Measurements from ENCODE around the gene DUSP6.

Gene DUSP6

DNA sequence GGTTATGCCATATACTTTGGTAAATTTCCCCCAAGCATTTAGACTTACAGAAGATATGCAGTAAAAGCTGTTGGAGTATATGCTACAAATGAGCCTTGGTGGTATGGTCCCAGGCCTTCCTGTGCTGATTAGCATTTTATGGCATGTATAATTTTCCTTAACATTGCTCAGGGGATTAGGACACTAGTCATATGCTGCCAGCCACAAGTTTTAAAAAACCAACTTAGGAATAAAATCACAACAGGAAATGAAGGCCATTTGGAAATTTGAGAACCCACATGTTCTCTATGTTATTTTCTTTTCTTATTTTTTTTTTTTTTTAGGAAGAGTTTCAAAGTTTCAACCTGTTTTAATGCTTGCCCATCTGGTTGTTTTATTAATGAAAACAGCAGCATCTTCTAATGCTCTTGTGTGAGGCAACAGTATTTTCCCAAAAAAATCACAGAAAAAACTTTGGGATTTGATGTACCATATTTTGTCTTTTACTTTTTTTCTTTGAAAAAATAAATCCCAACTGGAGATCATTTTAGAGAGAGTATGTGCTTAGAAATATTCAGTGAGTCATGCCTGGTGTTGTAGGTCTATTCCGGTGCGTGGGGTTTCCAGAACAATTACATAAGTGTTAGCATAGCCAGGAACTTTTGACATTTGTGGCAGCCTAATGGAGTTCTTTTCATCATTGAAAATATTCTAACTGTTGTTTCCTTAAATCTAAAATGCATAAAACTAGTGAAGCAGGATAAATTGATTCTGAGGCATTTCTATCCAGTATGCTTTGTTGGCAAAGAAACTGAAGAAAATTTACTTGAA is 21.7 kb upstream of the DUSP6 start:
- no peak for DNase-seq

DNA sequence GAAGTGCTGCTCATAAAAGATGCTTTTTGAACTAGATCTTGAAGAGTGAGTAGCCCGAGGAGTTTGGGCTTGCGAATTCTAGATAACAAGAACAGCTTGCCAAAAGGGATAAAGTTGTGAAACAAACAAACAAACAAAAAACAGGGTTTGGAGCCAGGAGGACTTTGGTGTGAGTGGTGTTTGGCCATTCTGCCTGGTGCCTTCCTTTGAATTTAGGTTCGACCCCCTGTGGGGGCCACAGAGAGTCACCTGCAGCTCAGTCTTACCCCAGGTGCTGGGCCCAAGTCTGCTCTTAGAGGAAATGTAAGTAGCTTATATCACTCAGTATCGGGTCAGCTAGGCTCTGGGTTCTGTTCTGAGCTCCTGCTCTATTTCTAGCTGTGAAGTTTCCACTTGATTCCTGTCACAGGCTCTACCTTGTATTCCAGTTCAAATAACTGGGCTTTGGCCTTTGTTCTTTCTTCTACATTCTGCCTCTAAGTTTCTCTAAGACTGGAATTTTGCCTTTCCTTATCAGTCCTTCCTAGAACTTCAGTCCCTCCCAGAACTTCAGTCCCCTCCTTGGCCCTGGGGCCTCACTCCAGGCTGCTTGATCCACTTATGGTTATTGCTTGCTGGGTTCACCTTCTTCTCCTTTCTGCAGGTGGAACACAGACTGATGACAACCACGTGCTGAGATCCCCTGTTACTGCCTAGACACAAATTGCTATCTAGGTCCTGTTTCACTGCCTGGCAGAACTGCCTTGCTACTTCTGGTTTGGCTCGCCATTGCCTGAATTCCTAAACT is 20.5 kb upstream of the DUSP6 start:
- DNase-seq, result no peak

DNA sequence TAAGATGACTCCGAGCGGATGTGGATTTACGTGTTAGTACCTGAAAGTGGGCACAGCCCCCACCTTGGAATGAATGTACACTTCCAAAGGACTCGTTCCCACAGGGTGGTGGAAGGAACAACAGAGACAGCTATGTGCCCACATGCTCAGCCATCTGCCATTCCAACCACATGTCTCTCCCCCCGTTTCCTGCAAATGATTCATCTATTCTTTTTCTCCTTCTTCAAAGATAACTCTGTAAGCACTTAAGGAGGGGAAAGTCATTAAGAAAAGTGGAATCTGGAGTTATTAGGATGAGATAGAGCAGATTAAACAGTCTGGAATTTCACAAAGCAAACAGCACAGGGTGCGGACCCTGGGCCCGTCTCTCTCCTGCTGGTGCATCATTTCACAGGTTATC is 18.5 kb upstream of the DUSP6 start:
- DNase-seq, result no peak

DNA sequence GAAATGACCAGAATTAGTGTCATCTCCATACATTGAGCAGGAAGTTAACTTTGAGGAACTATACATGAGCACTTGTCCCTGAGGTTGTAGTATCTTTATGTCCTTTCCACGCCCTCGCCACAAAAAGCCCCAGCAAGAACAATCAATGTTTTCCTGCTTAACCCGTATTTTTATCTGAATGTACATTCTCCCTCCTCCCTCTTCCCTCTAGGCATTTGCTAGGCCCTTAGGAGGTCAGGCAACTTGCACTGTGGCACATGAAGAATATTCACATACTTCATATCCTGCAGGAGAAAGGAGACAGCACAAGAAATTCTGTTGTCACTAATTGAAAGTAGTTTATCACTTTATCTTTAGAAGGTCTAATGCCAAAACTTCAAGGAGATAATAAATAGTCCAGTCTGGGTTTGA is 18.1 kb upstream of the DUSP6 start:
- DNase-seq, result no peak

DNA sequence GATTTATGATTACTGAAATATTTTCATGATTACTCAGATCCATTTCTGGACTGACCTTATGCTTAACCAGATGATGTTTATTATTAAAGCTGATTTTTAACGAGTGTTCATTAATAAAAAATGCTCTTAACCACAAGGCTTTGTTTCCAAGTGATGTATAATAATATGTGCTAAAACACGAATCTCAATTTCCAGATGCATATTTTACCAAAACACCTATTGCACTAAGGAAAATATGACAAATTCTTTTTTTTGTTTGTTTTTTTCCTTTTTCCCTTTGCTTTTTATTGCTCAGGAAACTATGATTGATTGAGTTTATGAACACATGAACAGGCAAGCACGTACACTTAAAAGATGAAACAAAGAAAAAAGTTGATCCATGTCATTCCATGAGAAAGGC is 16.9 kb upstream of the DUSP6 start:
- DNase-seq, result no peak

DNA sequence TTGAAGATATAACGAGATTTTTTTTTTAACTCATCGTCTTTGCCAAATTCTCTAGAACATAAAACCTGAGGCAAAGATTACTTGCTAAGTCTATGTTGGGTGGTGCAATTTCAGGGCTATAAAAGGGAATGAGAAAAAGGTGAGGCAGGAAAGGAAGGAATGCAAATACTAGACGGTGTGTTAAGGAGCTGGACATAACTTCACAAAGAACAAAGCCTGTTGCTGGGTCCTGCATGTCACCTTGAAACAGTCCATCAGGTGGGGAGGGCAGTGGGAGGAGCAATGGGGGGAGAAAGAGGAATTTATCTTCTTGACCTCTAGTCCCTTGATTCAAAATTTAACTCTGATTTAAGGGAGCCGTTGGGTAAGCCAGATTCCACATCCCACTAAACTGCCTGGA is 16.1 kb upstream of the DUSP6 start:
- DNase-seq, result no peak

DNA sequence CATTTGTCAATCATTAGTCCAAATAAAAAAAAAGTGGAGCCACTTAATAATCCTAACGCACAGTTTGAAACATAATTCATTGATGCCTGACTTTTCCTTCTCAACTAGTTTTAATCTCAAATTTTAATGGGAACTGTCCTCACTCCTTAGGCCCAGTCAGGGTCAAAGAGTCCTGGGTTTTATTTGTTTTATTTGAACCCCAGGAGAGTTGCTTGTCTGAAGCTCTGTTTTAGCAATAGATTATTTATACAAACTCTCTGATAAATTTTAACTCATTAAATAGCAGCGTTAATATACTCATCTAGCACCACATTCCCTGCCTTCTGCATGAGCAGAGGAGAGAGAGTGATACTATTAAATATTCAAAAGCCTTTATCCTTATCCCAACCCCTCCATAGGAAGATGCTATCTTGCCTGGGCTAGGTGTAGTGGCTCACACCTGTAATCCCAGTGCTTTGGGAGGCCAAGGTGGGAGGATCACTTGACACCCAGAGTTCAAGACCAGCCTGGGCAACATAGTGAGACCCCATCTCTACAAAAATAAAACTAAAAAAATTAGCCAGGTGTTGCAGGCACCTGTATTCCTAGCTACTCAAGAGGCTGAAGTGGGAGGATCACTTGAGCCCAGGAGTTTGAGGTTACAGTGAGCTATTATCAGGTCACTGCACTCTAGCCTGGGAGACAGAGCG is 14.5 kb upstream of the DUSP6 start:
- no peak for DNase-seq

DNA sequence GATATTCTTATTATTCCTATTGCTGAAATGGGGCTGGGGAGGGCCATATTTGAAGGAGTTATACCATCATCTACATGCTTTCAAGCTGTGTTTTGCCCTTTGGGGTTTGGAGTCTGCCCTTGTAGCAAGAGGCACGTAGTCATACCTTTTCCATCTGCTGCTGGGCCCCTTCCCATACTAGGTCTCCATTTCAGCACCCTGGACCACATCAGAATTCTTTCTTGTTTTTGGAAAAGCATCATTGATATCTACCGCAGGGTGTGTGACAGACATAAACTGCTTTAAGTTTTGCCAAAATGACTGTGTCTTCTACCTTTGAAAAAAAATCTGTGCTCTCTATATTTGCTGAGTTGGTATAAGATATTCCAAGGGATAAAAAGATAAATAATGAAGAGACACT is 12.3 kb upstream of the DUSP6 start:
- no peak for DNase-seq

DNA sequence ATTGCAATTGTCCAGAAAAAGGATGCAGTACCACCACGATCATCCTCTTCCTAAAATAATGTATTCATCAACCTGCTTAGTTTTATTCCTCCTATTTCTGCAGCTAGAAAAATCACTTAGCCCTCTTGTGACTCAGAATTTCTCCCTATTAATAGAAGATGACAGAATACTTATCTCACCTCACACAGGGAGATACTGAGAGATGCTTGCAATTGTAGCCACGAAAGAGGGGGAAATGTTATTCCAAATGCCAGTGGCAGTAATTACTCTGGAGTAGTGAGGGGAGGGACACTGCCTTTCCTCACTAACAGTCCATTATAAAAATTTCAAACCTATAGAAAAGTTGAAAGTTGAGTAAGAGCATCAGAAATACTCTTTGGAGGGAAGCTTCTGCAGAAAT is 11.8 kb upstream of the DUSP6 start:
- DNase-seq, result no peak

DNA sequence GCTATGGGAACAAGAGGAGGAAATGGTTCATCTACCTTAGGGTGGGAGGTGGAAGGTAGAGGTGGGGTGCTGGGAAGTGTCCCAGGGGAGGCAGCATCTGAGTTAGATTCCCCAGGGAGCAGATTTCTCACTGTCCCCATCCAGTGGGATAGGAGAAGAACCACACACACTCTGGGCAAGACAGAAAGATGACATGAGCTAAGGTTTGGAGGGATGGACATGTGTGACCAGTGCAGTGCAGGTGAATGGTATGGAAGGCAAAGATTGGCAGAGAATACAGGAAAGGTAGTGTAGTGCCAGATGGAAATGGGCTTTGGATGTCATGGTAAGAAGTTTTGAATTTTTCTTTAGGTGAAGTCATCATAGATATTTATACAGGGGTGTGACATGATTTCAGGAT is 11.3 kb upstream of the DUSP6 start:
- DNase-seq, result no peak

DNA sequence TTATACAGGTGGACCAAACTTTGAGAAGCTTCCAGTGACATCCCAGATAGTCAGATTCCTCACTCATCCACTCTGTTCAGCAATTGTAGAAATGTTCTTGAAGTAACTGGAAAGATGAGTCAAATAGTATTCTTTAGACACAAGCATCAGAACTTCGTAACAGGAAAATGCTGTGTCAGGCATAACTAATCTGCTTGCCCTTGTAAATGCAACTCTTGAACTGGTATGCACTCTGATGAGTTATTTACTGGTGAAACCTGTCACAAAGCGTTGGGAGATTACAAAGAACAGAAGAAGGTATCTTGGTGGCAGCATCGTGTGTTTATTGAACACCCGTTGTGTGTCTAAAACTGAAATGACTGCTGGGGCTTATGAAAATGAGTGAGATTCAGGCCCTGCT is 10.8 kb upstream of the DUSP6 start:
- DNase-seq, result no peak

DNA sequence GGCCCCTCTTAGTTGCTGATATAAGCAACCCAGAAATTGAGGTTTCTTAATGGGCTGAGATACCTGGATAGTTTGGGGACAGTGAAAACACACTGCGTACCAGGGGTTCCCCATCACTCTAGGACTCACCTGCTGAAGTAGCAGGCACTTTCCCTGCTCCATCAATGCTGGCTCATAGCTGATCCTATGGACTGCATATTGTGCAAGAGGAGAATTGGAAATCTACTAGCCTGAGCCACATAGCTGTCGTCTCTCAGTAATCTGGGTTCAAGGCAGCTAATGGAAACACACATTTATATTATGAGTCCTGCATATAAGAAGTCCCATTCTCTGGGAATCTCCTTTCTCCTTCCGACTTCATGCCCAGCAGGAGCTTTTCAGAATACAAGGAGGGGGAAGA is 7.3 kb upstream of the DUSP6 start:
- DNase-seq, result no peak

DNA sequence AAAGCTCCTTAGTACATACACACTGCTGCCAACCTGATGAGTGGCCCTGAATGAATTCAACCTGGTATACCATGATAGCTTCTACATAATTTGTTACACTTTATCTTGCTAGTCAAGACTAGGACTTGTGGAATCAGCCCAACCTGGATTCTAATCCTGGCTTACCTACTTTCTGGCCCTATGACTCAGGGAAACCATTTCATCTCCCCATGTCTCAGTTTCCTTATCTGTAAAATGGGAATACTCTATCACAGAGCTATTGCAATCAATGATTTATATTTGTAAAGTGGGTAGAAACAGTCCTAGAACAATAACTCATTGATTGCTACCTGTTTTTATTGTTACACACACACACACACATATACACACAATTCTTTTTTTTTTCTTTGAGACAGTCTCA is 6.5 kb upstream of the DUSP6 start:
- no peak for DNase-seq

DNA sequence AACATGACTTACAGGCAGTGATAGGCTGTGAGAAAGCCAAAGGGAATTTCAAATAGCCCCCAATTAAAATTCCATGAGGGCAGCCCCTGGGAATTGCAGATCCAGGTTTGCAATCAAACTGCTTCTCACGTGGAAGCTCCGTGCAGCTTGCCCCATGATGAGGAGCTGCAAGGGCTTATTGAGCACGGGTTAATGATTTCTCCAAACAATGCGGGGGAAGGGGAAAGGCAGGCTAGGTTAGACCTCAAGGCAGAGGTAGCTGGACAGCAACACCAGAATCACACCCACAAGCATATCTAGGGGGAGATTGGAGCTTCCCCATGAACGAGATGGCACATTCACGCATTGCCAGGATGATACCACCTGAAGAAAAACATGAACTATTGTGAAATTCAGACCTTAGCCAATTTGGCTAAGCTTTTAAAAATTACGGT is 5.0 kb upstream of the DUSP6 start:
- no peak for DNase-seq

DNA sequence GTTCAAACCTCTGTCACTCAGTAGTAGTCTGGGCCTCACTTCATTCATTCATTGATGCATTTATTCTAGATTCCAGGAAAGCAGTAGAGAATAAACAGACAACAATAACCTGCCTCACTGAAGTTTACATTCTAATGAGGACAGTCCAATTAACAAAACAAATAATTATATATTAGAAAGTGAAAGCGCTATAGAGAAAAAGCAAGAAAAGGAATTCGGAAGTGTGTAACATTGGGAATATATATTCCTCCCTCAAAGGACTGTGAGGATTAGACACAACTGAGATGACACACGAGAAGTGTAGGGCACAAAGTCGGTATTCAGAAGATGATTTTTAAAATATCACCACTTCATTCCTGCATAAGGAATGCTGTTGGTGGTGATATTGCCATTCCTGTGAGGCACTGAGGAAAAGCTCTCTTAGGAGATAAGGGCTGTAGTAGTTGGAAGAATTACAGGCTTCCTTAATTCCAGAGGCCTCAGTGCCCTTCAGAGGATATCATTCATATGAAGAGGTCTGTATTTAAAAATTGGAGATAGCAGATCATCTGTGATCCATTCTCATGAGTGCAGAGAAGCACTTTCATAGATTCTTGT is 3.9 kb upstream of the DUSP6 start:
- DNase-seq, result no peak

DNA sequence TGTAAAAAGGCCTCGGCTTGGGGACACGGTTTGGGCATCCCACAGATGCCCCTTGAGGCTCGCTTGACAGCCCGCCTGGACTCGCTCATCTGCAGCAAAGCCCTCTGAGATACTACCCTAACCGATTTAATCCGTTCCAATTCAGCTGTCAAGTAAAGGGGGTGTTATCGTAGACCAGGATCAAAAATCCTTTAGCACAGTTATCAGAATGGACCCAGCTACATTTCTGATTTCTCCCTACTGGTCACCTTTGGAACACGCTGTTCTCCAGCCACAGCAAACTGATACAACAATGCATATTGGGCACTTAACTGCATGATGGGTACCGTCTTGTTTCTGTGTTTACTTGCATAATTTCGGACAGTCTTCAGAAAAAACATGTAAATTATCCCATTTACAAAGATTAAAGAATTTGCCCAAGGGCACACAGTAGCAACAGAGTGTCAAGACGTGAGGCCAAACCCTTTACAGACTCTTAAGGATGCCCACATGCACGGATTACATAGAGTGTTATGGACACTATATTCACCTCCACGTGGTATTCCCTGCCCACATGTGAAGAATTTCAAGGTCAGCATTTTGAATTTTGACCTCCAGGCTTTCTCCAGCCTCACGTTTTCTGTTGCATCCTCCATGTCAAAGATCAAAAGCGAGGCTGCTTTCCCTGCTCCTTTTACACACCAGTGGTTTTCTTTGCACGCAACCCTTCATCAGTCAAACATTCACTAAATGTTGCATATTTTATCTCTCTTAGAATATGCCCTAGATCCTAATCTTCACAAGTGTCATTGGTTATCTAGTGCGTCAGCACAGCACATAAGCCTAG is 3.2 kb upstream of the DUSP6 start:
- DNase-seq, result no peak

DNA sequence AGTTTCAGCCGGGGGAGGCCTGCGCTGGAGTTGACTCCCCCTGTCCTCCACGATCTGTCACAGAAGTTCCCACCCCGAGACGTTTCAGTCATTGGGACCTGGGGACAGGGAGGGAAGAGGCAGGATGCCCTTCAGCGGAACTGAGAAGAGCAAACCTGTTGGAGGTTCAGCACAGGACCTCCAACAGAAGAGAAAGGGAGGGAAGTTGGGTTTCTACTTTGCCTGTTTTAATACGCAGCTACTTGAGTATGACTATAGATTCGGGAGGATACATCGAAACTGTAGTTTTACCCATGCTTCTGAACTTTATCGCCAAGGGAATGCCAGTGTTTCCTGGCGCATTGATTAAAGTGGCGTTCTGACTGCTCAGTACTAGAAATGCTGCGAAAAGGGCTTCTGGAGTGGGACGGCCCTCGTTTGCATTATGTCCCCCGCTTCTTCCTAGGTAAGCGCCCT is 2.3 kb upstream of the DUSP6 start:
- no peak for DNase-seq

DNA sequence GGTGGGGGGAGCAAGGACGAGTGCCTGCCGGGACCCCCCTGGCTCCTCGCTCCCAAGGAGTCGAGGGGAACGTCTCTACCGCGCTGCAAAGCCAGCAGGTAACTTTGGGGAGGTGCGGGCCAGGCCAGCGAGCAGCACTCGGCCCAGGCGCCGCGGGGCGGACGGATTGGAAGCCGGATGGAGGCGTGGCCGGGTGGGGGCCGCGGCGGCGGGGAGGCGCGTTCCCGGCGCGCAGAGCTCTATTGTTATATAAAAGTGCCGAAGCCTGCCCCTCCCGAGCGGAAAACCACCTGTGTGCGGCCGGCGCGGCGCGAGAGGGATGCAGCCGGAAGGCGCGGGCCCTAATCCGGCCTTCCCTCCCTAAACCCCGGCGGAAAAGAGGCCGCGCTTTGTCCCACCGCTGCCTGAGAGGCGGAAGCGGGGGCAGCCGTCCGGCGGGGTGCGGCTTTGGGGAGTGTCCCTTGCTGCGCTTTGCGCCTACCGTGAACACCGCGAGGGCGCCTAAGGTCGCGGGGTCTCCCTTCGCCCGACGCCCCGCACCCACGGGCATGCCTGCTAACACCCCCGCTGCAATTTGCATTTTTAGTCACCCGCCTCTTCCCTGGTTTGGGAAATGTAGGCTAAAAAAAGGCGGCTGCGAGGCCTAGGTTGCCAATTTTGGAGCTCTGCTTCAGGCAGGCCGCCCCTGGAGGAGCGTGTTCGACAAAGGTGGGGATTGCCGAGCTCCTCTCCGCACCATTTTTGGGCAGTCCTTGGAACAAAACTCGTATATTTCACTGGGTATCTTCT is 1.7 kb upstream of the DUSP6 start:
- DNase-seq, result peak; percentile 74

DNA sequence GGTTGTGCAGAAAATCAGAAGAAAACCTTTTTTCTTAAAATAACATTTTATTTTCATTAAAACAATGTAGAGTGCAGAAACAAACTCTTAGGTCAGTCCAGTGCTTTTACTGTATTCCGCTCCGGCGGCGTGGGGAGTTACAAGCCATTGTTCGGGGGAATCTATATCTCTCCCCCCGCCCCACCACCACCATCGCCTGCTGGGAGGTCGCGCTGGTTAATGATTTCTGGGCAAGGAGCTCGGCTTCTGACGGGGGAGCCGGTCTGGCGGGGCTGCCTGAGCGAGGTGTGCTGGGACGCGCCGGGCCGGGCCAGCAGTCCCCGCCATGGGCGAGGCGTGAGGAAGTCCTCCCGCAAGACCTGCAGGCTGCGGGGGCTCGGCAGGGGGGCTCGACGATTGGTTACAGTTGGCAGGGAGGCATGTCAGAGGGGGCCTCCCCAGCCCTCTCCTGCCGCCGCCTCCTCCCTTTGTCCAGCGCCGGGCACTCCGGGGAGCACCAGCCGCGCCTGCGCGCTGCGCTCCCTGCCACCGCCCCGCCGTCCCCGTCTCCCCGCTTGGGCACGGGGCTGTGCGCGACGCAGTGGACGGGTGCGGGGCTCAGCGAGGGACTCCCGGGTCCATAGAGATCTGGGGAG is 1.0 kb upstream of the DUSP6 start:
- peak; percentile 46 for DNase-seq

DNA sequence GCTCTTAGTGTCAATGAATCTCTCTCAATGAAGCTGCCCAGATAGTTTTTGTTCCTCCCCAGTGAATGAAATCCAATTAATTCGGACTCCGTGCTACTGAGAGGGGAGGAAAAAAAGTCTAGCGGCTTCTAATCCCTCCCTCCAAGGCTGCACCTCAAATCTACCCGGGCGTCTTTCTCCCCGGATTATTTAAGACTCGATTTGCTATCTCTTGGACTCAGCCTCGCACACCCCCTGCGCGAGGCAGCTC is 134 bp downstream of the DUSP6 start:
- DNase-seq, result no peak

DNA sequence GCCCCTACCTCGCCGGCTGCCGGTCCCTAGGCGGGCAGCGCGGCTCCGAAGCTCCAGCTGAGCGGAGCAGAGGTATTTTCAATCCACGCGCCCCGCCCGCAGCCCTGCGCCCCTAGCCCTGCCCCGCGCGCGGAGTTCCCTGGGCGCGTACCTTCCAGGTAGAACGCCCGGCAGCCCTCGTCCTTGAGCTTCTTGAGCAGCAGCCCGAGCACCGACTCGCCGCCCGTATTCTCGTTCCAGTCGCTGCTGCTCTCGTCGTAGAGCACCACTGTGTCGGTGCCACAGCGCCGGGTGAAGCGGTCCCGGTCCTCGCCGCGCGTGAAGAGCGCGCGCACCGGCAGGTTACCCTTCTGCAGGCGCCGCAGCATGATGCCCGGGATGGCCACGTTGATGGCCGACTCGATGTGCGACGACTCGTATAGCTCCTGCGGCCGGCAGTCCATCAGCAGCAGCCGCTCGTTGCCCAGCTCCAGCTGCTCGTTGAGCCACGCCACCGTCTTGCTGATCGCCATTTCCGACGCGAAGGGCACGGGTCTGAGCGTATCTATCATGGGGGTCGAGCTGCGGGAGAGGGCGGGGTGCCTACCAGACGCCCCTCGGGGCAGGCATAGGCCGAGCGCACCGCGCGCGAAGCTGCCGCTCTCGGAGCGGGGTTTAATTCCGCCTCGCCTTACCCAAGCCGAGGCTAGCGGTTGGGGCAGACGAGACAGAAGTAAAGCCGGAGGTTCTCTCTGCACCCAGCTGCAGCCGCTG is 636 bp downstream of the DUSP6 start:
- DNase-seq, result peak; percentile 40

Measured in CD4-positive, alpha-beta T cell treated with Interleukin-12 subunit alpha and Interleukin-12 subunit beta, for 1 hour (primary cell).